Urothelium cell line (cell line): ENCODE measurements around the gene ADPRHL1.
"Not testable (repeated sequence)": the region's sequence is repeated elsewhere in the genome, so short reads cannot be mapped to it uniquely, and the experiment has no call there.

Experiments
- DNase-seq: peaks from one replicate; pipeline ENCODE4 v3.0.0; 2011; ENCODE audit warnings: low spot score, mixed read lengths
- FAIRE-seq: peaks from 2 replicates; lab custom pipeline; 2011; peaks lifted over from hg19 to GRCh38; lab: Jason Lieb, UNC

The ADPRHL1 gene

GRCh38 chr13:113404723-113405471 lies 48.4 kb downstream of the ADPRHL1 start:
- DNase-seq, result no peak

DNA sequence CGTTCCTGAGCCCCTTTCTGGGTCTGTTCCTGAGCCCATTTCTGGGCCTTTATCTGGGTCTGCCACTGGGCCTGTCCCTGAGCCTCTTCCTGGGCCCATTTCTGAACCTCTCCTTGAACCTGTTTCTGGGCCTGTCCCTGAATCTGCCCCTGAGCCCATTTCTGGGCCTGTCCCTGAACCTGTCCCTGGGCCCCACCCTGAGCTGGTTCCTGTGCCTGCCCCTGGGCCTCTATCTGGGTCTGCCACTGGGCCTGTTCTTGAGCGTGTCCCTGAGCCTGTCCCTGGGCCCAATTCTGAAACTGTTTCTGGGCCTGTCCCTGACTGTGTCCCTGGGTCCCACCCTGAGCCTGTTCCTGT lies 48.9 kb downstream of the ADPRHL1 start:
- no peak for FAIRE-seq
- DNase-seq, result no peak

More at GRCh38 chr13:113404723-113405471, 48.4 kb downstream of the ADPRHL1 start:
- FAIRE-seq, result no peak

DNA sequence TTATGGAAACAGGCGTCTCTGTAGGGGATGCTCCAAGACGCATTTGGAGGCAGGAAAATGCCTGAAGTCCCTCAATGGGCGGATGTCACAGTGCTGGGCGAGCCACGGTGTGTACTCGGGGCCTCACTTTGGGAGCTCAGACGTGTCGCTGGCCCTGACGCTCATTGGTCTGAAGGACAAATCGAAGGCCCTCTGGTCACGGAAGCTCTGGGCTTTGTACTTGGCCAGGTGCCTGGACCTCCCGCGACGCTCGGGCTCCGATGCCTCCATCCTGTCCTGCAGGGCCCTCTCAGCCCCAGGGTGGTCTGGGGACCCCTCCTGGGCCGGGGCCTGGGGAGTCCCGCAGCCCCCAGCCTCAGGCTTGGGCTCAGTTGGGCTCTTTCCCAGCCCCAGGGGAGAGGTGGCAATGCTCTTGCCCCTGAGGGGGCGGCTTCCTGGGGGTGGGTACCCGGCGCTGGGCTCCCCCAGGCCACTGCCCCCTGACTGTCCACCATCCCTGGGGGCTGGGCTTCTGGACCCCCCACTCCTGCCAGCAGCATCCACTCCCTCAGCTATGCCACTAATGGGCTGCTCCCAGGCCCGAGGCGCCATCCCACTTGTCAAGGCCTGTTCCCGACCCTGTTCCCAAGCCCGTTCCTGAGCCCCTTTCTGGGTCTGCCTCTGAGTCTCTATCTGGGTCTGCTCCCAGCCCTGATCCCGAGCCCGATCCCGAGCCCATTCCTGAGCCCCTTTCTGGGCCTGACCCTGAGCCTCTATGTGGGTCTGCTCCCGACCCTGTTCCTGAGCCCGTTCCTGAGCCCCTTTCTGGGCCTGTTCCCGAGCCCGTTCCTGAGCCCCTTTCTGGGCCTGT lies 49.8 kb downstream of the ADPRHL1 start:
- DNase-seq (no peak), FAIRE-seq (no peak)

DNA sequence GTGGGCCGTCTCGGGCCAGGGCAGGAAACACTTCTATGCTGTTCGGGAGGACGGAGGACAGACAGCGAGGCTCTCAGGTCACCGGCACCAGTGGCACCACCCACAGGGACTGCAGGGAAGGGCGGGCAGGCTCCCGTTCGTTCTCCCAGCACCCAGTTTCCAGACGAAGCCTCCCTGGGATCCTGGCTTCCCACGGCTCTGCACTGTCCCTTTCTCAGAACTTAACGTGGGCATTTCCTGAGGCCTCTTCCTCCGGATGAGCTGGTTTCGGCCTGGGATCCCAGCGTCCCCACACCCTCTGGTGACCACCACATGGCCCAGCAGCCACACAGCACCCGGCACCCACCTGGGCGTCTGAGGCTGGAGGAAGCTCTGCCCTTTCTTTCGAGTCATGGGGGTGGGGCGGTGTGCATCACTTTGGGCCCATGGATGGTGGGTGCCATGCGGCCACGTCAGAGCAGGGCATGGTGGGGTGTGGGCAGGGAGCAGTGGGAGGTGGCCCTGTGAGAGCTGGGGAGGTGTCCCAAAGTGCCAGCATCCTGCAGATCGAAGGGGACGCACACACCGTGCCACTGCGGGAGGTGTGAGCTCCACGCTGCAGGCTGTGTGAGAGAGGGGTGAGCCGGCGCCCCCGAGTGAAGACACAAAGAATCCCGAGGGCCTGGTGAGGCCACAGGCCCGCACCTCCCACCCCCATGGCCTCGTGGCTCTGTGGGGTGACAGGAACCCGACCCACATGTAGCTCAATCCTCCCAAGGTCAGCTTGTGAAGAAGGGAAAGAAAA lies 50.6 kb downstream of the ADPRHL1 start:
- FAIRE-seq, result no peak
- no peak for DNase-seq

GRCh38 chr13:113401452-113402415 lies 51.6 kb downstream of the ADPRHL1 start:
- FAIRE-seq, result no peak
- no peak for DNase-seq

DNA sequence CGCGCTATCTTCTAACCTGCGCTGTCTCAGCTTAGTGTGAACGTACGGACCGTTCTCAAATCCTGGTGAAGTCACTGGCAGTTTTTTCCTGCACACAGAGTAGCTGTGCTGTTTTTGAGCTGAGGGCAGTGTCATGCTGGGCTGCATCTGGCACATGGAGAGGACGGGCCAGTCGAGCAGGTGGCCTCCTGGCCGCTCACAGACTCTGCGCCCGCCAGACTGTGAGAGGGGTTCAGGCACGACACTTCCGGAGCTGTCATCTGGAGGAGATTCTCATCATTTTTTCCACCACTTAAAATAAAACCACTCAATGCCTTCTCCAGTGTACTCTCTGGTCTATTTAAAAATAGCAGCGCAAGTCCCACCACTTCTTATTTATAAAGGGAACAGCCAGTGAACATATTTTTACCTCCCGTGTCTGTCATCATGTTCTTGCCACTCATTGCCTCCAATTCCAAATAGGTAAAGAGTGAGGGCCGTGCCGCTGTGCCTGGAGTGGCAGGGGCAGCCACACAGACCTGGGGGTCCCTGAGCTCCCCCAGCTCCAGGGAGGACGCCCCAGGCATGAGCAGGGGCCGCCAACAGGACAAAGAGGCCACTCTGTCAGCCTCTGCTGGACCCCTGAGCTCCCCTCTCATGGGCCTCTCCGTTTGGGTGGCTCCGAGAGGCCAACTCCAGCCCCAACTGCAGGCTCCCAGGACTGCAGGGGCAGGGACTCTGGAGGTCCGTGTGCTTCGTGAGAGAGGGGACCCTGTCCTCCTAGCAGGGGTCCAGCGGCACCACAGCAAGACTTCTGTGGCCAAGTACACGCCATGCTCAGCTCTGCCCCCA lies 52.5 kb downstream of the ADPRHL1 start:
- DNase-seq (no peak), FAIRE-seq (no peak)

DNA sequence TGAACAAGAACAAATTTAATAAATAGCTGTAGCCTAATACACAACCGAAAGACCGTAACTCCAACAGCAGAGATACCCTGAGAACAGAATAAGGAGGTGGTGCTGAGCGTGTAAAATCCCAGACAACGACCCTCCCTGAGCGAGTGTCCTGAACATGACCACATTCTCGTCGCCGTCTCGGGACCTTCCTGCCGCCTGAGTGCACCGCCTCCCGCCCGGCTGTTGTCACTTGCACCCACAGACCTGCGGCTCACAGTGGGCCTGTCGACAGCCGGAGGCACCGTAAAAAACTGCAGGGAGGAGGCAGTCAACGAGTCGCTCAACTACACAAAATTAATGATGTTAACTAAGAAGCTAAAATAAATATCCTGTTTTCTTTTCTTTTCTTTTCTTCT lies 53.5 kb downstream of the ADPRHL1 start:
- FAIRE-seq, result no peak

GRCh38 chr13:113398963-113399754 lies 54.1 kb downstream of the ADPRHL1 start:
- FAIRE-seq, result no peak
- no peak for DNase-seq

More for the DNA sequence above, 53.5 kb downstream of the ADPRHL1 start:
- no peak for DNase-seq

- no peak for FAIRE-seq
- no peak for DNase-seq
Measured at GRCh38 chr13:113397608-113398425, 55.5 kb downstream of the ADPRHL1 start.

DNA sequence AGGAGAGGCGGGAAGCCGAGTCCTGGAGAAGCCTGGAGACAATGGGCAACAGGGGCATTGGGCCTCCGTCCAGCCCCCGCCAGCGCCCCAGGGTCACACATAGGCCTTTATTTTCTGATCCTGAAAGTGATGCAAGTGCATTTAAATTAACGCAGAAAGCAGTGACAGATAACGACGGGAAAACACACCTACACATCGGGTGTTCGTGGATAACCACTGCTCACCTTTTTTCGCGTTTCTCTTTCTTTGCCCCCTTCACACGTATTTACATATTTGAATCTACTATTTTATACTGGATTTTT lies 59.0 kb downstream of the ADPRHL1 start:
- FAIRE-seq, result no peak
- no peak for DNase-seq

GRCh38 chr13:113393563-113394338 lies 59.5 kb downstream of the ADPRHL1 start:
- FAIRE-seq, result peak; percentile 99
- DNase-seq, result peak; percentile 96

GRCh38 chr13:113393226-113393562 lies 60.1 kb downstream of the ADPRHL1 start:
- FAIRE-seq (no peak), DNase-seq (no peak)

DNA sequence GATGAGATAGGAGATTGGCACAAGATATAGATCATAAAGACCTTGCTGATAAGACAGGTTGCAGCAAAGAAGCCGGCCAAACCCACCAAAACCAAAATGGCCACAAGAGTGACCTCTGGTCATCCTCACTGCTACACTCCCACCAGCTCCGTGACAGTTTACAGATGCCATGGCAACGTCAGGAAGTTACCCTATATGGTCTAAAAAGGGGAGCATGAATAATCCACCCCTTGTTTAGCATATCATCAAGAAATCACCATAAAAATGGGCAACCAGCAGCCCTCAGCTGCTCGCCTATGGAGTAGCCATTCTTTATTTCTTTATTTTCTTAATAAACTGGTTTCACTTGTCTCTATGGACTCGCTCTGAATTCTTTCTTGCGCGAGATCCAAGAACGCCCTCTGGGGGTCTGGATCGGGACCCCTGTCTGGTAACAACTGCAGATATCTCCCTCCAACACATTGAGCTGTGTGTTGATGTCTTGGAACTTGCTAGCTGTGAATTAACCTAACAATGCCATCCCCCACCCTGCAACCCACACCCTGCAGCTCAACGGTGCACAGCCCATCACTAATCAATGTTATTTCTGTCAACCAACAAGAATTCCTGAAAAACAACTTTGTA lies 62.3 kb downstream of the ADPRHL1 start:
- DNase-seq (no peak), FAIRE-seq (peak; percentile 95)

- DNase-seq, FAIRE-seq: not testable (repeated sequence)
Measured at GRCh38 chr13:113389586-113389985, 63.7 kb downstream of the ADPRHL1 start.

- no peak for DNase-seq
- FAIRE-seq, result no peak
Measured at GRCh38 chr13:113387396-113387795, 65.9 kb downstream of the ADPRHL1 start.

DNA sequence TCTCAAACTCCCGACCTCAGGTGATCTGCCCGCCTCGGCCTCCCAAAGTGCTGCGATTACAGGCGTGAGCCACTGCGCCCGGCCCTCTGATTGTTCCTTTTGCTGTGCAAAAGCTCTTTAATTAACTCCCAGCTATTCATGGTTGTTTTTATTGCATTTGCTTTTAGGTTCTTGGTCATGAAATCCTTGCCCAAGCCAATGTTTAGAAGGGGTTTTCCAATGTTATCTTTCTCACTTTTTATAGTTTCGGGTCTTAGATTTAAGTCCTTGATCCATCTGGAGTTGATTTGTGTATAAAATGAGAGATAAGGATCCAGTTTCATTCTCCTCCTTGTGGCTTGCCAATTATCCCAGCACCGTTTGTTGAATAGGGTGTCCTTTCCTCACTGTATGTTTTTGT lies 70.2 kb downstream of the ADPRHL1 start:
- DNase-seq (no peak), FAIRE-seq (no peak)

DNA sequence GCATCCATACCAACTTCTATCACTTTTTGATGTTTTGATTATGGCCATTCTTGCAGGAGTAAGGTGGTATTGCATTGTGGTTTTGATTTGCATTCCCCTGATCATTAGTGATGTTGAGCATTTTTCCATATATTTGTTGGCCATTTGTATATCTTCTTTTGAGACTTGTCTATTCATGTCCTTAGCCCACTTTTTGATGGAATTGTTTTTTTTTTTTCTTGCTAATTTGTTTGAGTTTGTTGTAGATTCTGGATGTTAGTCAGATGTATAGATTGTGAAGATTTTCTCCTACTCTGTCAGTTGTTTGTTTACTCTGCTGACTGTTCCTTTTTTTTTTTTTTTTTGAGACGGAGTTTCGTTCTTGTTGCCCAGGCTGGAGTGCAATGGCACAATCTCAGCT lies 70.7 kb downstream of the ADPRHL1 start:
- not testable (repeated sequence) for DNase-seq, FAIRE-seq
